Nucleus accumbens (tissue), 56 donors: Measurements from ENCODE around the gene SHROOM3.
"Not testable (repeated sequence)": the region's sequence is repeated elsewhere in the genome, so short reads cannot be mapped to it uniquely, and the experiment has no call there.

Source experiments
- DNase-seq, 56 donors: peaks; one replicate each; lab custom pipeline; 2025; lab: John Stamatoyannopoulos, UW

The SHROOM3 gene

GRCh38 chr4:76443376-76443775 is 8.3 kb downstream of the SHROOM3 start:
- DNase-seq, result no peak

- DNase-seq, result no peak
Observed at GRCh38 chr4:76445911-76446310, 10.9 kb downstream of the SHROOM3 start.

GRCh38 chr4:76447393-76447851 is 12.4 kb downstream of the SHROOM3 start:
- no peak for DNase-seq

GRCh38 chr4:76448211-76448610 is 13.2 kb downstream of the SHROOM3 start:
- DNase-seq, result no peak

GRCh38 chr4:76449362-76449767 is 14.3 kb downstream of the SHROOM3 start:
- no peak for DNase-seq

GRCh38 chr4:76449833-76450232 is 14.8 kb downstream of the SHROOM3 start:
- DNase-seq, result no peak

- DNase-seq, result no peak
Observed at GRCh38 chr4:76453232-76453631, 18.2 kb downstream of the SHROOM3 start.

GRCh38 chr4:76454073-76454472 is 19.0 kb downstream of the SHROOM3 start:
- DNase-seq, result not testable (repeated sequence)

GRCh38 chr4:76457885-76458284 is 22.9 kb downstream of the SHROOM3 start:
- DNase-seq, result no peak

- no peak for DNase-seq
Observed at GRCh38 chr4:76458297-76458696, 23.3 kb downstream of the SHROOM3 start.

GRCh38 chr4:76458825-76459224 is 23.8 kb downstream of the SHROOM3 start:
- DNase-seq, result no peak

GRCh38 chr4:76459291-76459723 is 24.3 kb downstream of the SHROOM3 start:
- DNase-seq, result peak in 2 of 56 donors; percentile 1 to 20

- DNase-seq, result no peak
Observed at GRCh38 chr4:76463568-76463967, 28.5 kb downstream of the SHROOM3 start.

GRCh38 chr4:76470064-76470463 is 35.0 kb downstream of the SHROOM3 start:
- DNase-seq, result no peak

- DNase-seq, result peak in 1 of 56 donors; percentile 15
Observed at GRCh38 chr4:76470532-76470931, 35.5 kb downstream of the SHROOM3 start.

- no peak for DNase-seq
Observed at GRCh38 chr4:76476571-76476970, 41.5 kb downstream of the SHROOM3 start.

GRCh38 chr4:76484654-76485053 is 49.6 kb downstream of the SHROOM3 start:
- DNase-seq, result no peak

- no peak for DNase-seq
Observed at GRCh38 chr4:76485450-76485849, 50.4 kb downstream of the SHROOM3 start.

GRCh38 chr4:76486588-76487276 is 51.7 kb downstream of the SHROOM3 start:
- no peak for DNase-seq

- DNase-seq, result no peak
Observed at GRCh38 chr4:76487621-76488020, 52.6 kb downstream of the SHROOM3 start.

GRCh38 chr4:76488455-76488854 is 53.4 kb downstream of the SHROOM3 start:
- DNase-seq, result no peak

- no peak for DNase-seq
Observed at GRCh38 chr4:76488888-76489685, 54.1 kb downstream of the SHROOM3 start.
